H1 (cell line): Measurements from ENCODE around the gene SNX24. TPM values are rescaled to one million over a fixed set of nuclear protein-coding genes. Genes with fewer than 3 reads are reported as not detected.

Experiments used
- CTCF ChIA-PET: fragments of 300-600 bp; sonication (Branson Sonifier 250); formaldehyde crosslinking; loops from one replicate; lab custom pipeline; 2021; ENCODE audit not compliant: partially characterized antibody; lab: Charles Lee
- POLR2A ChIA-PET: fragments of 300-600 bp; sonication (Branson Sonifier 250); formaldehyde crosslinking; loops from one replicate; lab custom pipeline; 2021; ENCODE audit warnings: inconsistent platforms; ENCODE audit not compliant: partially characterized antibody; lab: Charles Lee
- DNase-seq, 2 experiments: peaks; one replicate each; pipeline versions ENCODE4 v3.0.0 to v3.0.0-alpha.2; 2010 to 2022; ENCODE audit warnings: low spot score in 2 of 2, low read depth in 1 of 2, mixed read lengths in 1 of 2
- FAIRE-seq: peaks from 2 replicates; lab custom pipeline; 2011; peaks lifted over from hg19 to GRCh38; lab: Jason Lieb, UNC
- H2AFZ ChIP-seq: 2 replicates; pipeline ENCODE4 v1.8.1; 2012; ENCODE audit warnings: low read length, inconsistent platforms
- H2AK5ac ChIP-seq: 2 replicates; pipeline ENCODE4 v1.6.1; 2013; ENCODE audit warnings: low read depth, low read length
- H2BK120ac ChIP-seq: replicated peaks from 2 replicates; pipeline ENCODE3; 2013; ENCODE audit warnings: low read depth, low read length, inconsistent platforms
- H2BK12ac ChIP-seq: 2 replicates; pipeline ENCODE4 v1.6.1; 2013; ENCODE audit warnings: low read depth, low read length
- H2BK15ac ChIP-seq: 2 replicates; pipeline ENCODE4 v1.6.1; 2013; ENCODE audit warnings: low read length
- H2BK20ac ChIP-seq: 2 replicates; pipeline ENCODE4 v1.6.1; 2013; ENCODE audit warnings: low read length
- H2BK5ac ChIP-seq: 2 replicates; pipeline ENCODE4 v1.6.1; 2013; ENCODE audit warnings: low read depth, low read length
- H3K14ac ChIP-seq: 2 replicates; pipeline ENCODE4 v1.6.1; 2013; ENCODE audit warnings: inconsistent platforms; ENCODE audit not compliant: insufficient read length
- H3K18ac ChIP-seq: 2 replicates; pipeline ENCODE4 v1.6.1; 2013; ENCODE audit warnings: low read length; ENCODE audit errors: extremely low read depth
- H3K23ac ChIP-seq: 2 replicates; pipeline ENCODE4 v1.6.1; 2013; ENCODE audit warnings: inconsistent platforms; ENCODE audit not compliant: insufficient read length
- H3K23me2 ChIP-seq: 2 replicates; pipeline ENCODE4 v1.6.1; 2013; ENCODE audit warnings: low read depth, low read length
- H3K27ac ChIP-seq: 2 replicates; pipeline ENCODE4 v1.6.1; 2011; ENCODE audit warnings: low read depth, low read length, inconsistent platforms
- H3K27me3 ChIP-seq, 4 experiments: replicated peaks in 1 of 4; 1 replicate in 1 of 4; 2 replicates in 3 of 4; pipeline versions ENCODE4 v1.6.1 to v1.8.1; 2011 to 2013; ENCODE audit warnings: low read length in 3 of 4, mild to moderate bottlenecking in 3 of 4, inconsistent platforms in 2 of 4, mixed read lengths in 2 of 4, moderate library complexity in 1 of 4; ENCODE audit not compliant: control insufficient read depth in 3 of 4, insufficient read depth in 3 of 4; ENCODE audit errors: extremely low read depth in 1 of 4
- H3K36me3 ChIP-seq, 4 experiments: 2 replicates each; pipeline versions ENCODE4 v1.6.1 to v1.8.1; 2011 to 2013; ENCODE audit warnings: mild to moderate bottlenecking in 4 of 4, low read length in 3 of 4, moderate library complexity in 2 of 4, control low read depth in 1 of 4, inconsistent platforms in 1 of 4; ENCODE audit not compliant: insufficient read depth in 4 of 4, control insufficient read depth in 2 of 4
- H3K4ac ChIP-seq: replicated peaks from 2 replicates; pipeline ENCODE3; 2013; ENCODE audit warnings: low read length, low read depth, mixed read lengths, inconsistent platforms; ENCODE audit not compliant: insufficient read length
- H3K4me1 ChIP-seq, 4 experiments: replicated peaks in 1 of 4; 1 replicate in 1 of 4; 2 replicates in 3 of 4; pipeline versions ENCODE4 v1.6.1 to v1.8.1; 2011 to 2013; ENCODE audit warnings: low read length in 3 of 4, inconsistent platforms in 2 of 4, mixed read lengths in 1 of 4; ENCODE audit not compliant: insufficient read depth in 4 of 4, control insufficient read depth in 3 of 4
- H3K4me2 ChIP-seq, 2 experiments: 2 replicates each; pipeline versions ENCODE4 v1.6.1 to v1.8.1; 2011 to 2013; ENCODE audit warnings: low read depth in 2 of 2, low read length in 2 of 2, control low read depth in 1 of 2, inconsistent platforms in 1 of 2, mild to moderate bottlenecking in 1 of 2; ENCODE audit not compliant: insufficient read depth in 1 of 2
- H3K4me3 ChIP-seq, 4 experiments: fragments of 200-600, 300-600 bp in 1 of 4; sonication (generic), shearing (Covaris generic), sonication (Bioruptor Twin) in 1 of 4; 2 replicates each; pipeline versions ENCODE4 v1.5.1 to v1.8.1; 2011 to 2016; ENCODE audit warnings: low read length in 4 of 4, low read depth in 3 of 4, control low read depth in 2 of 4, inconsistent platforms in 2 of 4, mild to moderate bottlenecking in 2 of 4, mixed read lengths in 1 of 4, moderate library complexity in 1 of 4; ENCODE audit not compliant: insufficient read depth in 2 of 4; ENCODE audit errors: extremely low read depth in 1 of 4
- H3K56ac ChIP-seq: replicated peaks from 2 replicates; pipeline ENCODE3; 2013; ENCODE audit warnings: low read depth, mild to moderate bottlenecking, mixed read lengths, low read length, inconsistent platforms; ENCODE audit not compliant: insufficient read length
- H3K79me1 ChIP-seq: 2 replicates; pipeline ENCODE4 v1.6.1; 2013; ENCODE audit warnings: low read depth, low read length, control low read depth
- H3K79me2 ChIP-seq, 2 experiments: 2 replicates each; pipeline versions ENCODE4 v1.6.1 to v1.8.1; 2012 to 2013; ENCODE audit warnings: low read length in 2 of 2, mild to moderate bottlenecking in 2 of 2, inconsistent platforms in 1 of 2; ENCODE audit not compliant: insufficient read depth in 2 of 2, control insufficient read depth in 1 of 2
- H3K9ac ChIP-seq, 4 experiments: replicated peaks in 1 of 4; 1 replicate in 1 of 4; 2 replicates in 3 of 4; pipeline versions ENCODE4 v1.6.1 to v1.8.1; 2011 to 2013; ENCODE audit warnings: low read depth in 3 of 4, low read length in 3 of 4, control low read depth in 2 of 4, mild to moderate bottlenecking in 2 of 4, moderate library complexity in 2 of 4, inconsistent platforms in 1 of 4; ENCODE audit errors: extremely low read depth in 1 of 4
- H3K9me3 ChIP-seq, 2 experiments: 2 replicates each; pipeline versions ENCODE4 v1.6.1 to v1.8.1; 2012 to 2013; ENCODE audit warnings: mild to moderate bottlenecking in 2 of 2, moderate library complexity in 2 of 2, control low read depth in 1 of 2, inconsistent platforms in 1 of 2, low read depth in 1 of 2, low read length in 1 of 2, mixed read lengths in 1 of 2; ENCODE audit not compliant: insufficient read depth in 2 of 2
- H4K20me1 ChIP-seq, 2 experiments: replicated peaks in 1 of 2; 2 replicates each; pipeline versions ENCODE3 to v1.8.1; 2011 to 2013; ENCODE audit warnings: inconsistent platforms in 2 of 2, low read length in 2 of 2, mild to moderate bottlenecking in 1 of 2; ENCODE audit not compliant: insufficient read depth in 2 of 2, control insufficient read depth in 1 of 2
- H4K5ac ChIP-seq: 2 replicates; pipeline ENCODE4 v1.6.1; 2013; ENCODE audit warnings: low read length, low read depth, mixed read lengths, inconsistent platforms; ENCODE audit not compliant: insufficient read length
- H4K8ac ChIP-seq: 2 replicates; pipeline ENCODE4 v1.8.0; 2013; ENCODE audit warnings: mild to moderate bottlenecking, moderate library complexity, low read length, inconsistent platforms; ENCODE audit not compliant: insufficient read depth; ENCODE audit errors: extremely low read depth
- H4K91ac ChIP-seq: replicated peaks from 2 replicates; pipeline ENCODE3; 2013; ENCODE audit warnings: low read length, mixed read lengths, inconsistent platforms; ENCODE audit not compliant: insufficient read length
- CHD1 ChIP-seq: IDR thresholded peaks from 2 replicates; pipeline ENCODE4 v1.6.1; 2012; ENCODE audit warnings: low read depth, low read length, improper control_type of control experiment
- POLR2A ChIP-seq, 2 experiments: IDR thresholded peaks; 1 replicate in 1 of 2; 2 replicates in 1 of 2; pipeline ENCODE4 v1.6.1; 2011; ENCODE audit warnings: low read depth in 2 of 2, low read length in 2 of 2, mild to moderate bottlenecking in 2 of 2; ENCODE audit errors: control extremely low read depth in 1 of 2
- TEAD4 ChIP-seq: IDR thresholded peaks from 2 replicates; pipeline ENCODE4 v1.6.1; 2012; ENCODE audit warnings: low read depth, low read length, inconsistent platforms, mixed read lengths
- WGBS, 2 experiments: shearing (Covaris generic) in 1 of 2; methylation state at CpG; one replicate each; pipeline versions ENCODE4 v1.1.6 to v1.1.7; 2013 to 2015; ENCODE audit warnings: low lambda C conversion rate in 2 of 2, mixed read lengths in 2 of 2, inconsistent platforms in 1 of 2, low coverage in 1 of 2, missing lambda C conversion rate in 1 of 2; ENCODE audit not compliant: insufficient replicate concordance in 2 of 2, insufficient coverage in 1 of 2, insufficient read length in 1 of 2; ENCODE audit errors: extremely low coverage in 1 of 2, missing lambda C conversion rate in 1 of 2; 5-methylcytosine and 5-hydroxymethylcytosine counted together
- polyA plus RNA-seq, 7 experiments: library from polyadenylated mRNA; depleted of rRNA in 3 of 7; stranded (reverse) in 5 of 7; unstranded in 2 of 7; fragments of >200 nt in 5 of 7; fragments of 200-250 nt in 2 of 7; gene quantifications; 1 replicate in 5 of 7; 2 replicates in 1 of 7; 4 replicates in 1 of 7; pipeline versions ENCODE4 v1.2.1 to v1.2.3, GENCODE V29; 2011 to 2013; ENCODE audit warnings: missing spikeins in 2 of 7, mixed read lengths in 2 of 7
- total RNA-seq: library from RNA; stranded (reverse); fragmentation: NEBNext Ultra II Directional; extraction: Animal tissue kit (Norgen Biotek cat#: 25700); gene quantifications from 2 replicates; pipeline ENCODE4 v1.2.1, GENCODE V29; 2021
- TF ChIP-seq, protein P1 (sequence below): IDR thresholded peaks from 2 replicates; pipeline ENCODE4 v1.6.1; 2012; ENCODE audit warnings: low read length, inconsistent platforms

Gene SNX24
- total and polyA plus RNA-seq, 2 of the 8 experiments (the other 6 are each of a cell fraction or from before 2014, with no cell fraction given): 7.3 to 14.3 TPM

DNA sequence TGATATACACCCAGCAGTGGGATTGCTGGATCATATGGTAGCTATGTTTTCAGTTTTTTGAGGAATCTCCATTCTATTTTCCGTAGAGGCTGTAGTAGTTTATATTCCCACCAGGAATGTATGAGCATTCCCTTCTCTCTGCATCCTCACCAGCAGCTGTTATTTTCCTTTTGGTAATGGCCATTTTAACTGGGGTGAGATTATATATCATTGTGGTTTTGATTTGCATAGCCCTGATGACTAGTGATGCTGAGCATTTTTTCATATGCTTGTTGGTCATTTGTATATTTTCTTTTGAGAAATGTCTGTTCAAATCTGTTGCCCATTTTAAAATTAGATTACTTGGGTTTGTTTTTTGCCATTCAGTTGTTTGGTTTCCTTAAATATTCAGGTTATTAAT, 202.3 kb downstream of the SNX24 start:
- no peak for DNase-seq
- TF ChIP-seq TEAD4 (no peak), CHD1 (no peak), POLR2A (IDR thresholded peaks at IDR 0.05; ENCODE audit: control extremely low read depth in 1 of 2, low read depth in 2 of 2, low read length in 2 of 2) (no peak)
- TF ChIP-seq, protein P1, sequence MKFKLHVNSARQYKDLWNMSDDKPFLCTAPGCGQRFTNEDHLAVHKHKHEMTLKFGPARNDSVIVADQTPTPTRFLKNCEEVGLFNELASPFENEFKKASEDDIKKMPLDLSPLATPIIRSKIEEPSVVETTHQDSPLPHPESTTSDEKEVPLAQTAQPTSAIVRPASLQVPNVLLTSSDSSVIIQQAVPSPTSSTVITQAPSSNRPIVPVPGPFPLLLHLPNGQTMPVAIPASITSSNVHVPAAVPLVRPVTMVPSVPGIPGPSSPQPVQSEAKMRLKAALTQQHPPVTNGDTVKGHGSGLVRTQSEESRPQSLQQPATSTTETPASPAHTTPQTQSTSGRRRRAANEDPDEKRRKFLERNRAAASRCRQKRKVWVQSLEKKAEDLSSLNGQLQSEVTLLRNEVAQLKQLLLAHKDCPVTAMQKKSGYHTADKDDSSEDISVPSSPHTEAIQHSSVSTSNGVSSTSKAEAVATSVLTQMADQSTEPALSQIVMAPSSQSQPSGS: no peak

More for the DNA sequence above, 202.3 kb downstream of the SNX24 start:
- H3K36me3 ChIP-seq: no peaks in the 10 kb centered on the region
- no peak overlapping the region for H4K8ac ChIP-seq
- no peak overlapping the region for H3K4me2 ChIP-seq
- no peak overlapping the region for H4K91ac ChIP-seq
- H3K27ac ChIP-seq: no peak overlapping the region
- no peak overlapping the region for H2BK20ac ChIP-seq
- no peak overlapping the region for H2BK5ac ChIP-seq
- no peaks in the 10 kb centered on the region for H3K9me3 ChIP-seq
- H3K4ac ChIP-seq: no peak overlapping the region
- H3K56ac ChIP-seq: no peak overlapping the region
- no peak for FAIRE-seq
- no peaks in the 10 kb centered on the region for H3K23me2 ChIP-seq
- H3K27me3 ChIP-seq: no peaks in the 10 kb centered on the region
- H3K9ac ChIP-seq: no peak overlapping the region
- H4K20me1 ChIP-seq: no peaks in the 10 kb centered on the region
- 87% methylated on average over 1 of the region's 1 CpG; no CpG with 5 or more reads in 1 of the 2 experiments for WGBS, 2 experiments
- no peak overlapping the region for H2AFZ ChIP-seq
- no peak overlapping the region for H4K5ac ChIP-seq
- H3K4me1 ChIP-seq: no peaks in the 10 kb centered on the region
- no peak overlapping the region for H3K18ac ChIP-seq
- CTCF ChIA-PET: no interaction called here
- H3K14ac ChIP-seq: no peak overlapping the region
- H3K4me3 ChIP-seq: no peak overlapping the region
- H3K79me2 ChIP-seq: no peaks in the 10 kb centered on the region
- H3K23ac ChIP-seq: no peak overlapping the region
- POLR2A ChIA-PET: no interaction called here
- H2BK15ac ChIP-seq: no peak overlapping the region
- no peak overlapping the region for H2AK5ac ChIP-seq
- no peak overlapping the region for H2BK120ac ChIP-seq
- no peaks in the 10 kb centered on the region for H3K79me1 ChIP-seq
- H2BK12ac ChIP-seq: no peak overlapping the region
